HG03135 (cell line): ENCODE data around the gene HOXC6.
"Not testable (repeated sequence)": the region's sequence is repeated elsewhere in the genome, so short reads cannot be mapped to it uniquely, and the experiment has no call there.

ENCODE experiments used
- ATAC-seq: cut with Tn5 transposase; IDR thresholded peaks from one replicate; pipeline ENCODE4 v1.9.1; 2021; ENCODE audit warnings: mild to moderate bottlenecking, moderate library complexity; ENCODE audit not compliant: unreplicated experiment

The HOXC6 gene

DNA sequence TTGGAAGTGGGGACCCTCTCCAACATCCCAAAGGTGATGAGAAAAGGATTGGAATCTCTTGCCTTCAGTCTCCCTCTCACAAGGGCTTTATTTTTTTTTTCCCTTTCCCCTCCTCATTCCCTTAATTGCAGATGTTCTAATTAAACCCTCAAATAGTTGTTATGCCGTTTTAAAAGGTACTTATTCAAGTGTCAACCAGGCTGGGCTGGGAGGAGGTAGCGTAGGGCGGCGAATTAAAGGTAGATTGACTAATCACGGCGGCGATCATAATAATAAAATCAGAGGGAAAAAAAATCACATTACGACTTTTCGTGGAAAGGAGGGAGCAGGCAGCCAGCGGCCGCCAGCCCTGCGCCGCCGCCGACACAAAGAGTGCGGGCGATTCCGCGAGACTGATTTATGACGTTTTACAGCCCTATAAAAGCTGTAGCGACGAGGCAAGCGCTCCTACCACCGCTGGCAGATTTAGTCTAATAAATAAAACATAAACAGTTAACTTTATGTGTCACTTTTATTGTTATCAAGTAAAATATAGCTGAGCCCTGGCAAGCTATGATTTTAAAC, 23.7 kb downstream of the HOXC6 start:
- no peak for ATAC-seq

DNA sequence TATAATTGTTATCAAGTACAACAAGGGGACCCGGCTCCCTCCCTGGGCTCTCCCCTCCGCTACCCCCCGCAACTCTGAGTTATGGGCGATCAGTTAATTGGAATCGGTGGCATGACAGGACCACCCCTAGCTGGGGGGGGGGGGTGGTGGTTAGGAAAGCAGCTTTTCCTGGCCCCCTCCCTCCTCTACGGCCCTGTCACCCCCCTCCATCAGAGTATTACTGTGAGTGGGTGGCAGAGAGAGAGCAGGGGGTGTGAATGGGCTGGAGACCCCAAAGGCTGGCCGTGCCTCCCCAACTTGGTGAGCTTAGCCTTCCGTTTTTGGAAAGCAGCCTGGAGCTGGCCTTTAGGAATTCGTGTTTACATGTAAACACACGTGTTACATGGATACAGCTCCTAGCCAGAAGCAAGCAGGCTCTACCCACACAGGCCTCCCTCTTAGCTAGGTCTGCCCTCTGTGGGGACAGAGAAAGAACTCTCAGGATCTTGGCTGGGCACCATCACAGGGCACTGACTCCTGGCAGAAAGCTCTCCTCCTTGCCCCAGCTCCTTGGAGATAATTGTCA, 24.3 kb downstream of the HOXC6 start:
- no peak for ATAC-seq

DNA sequence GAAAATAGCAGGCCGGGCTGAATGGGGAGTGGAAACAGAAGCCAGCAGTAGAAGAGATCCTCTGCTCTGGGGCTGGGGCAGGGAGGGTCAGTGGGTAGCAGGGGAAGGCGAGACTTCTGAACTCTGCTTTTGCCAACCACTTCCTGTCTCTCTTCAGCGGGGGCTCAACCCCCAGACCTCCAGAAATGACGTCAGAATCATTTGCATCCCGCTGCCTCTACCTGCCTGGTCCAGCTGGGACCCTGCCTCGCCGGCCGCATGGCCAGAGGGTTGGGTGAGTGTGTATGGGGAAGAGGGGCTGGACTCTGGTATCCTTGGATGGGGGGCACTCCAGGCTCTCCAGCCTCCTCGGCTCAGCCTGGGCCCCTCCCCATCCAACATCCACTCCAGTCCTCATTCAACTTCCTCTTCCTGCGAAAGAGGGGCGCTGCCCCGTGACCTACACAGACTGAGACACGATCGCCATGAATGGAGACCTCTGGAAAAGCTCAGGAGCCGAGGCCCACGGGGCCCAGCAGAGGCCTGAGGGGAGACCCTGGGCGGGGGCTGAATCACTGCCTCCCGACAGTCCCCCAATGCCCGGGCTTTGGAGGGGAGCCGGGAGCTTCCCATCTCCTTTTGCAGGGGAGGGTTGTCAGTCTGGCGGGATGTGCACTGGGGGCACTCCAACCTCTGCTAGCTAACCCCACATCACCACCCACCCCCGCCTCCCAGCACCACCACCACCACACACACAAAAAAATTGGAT, 24.9 kb downstream of the HOXC6 start:
- peak; percentile 63 for ATAC-seq

DNA sequence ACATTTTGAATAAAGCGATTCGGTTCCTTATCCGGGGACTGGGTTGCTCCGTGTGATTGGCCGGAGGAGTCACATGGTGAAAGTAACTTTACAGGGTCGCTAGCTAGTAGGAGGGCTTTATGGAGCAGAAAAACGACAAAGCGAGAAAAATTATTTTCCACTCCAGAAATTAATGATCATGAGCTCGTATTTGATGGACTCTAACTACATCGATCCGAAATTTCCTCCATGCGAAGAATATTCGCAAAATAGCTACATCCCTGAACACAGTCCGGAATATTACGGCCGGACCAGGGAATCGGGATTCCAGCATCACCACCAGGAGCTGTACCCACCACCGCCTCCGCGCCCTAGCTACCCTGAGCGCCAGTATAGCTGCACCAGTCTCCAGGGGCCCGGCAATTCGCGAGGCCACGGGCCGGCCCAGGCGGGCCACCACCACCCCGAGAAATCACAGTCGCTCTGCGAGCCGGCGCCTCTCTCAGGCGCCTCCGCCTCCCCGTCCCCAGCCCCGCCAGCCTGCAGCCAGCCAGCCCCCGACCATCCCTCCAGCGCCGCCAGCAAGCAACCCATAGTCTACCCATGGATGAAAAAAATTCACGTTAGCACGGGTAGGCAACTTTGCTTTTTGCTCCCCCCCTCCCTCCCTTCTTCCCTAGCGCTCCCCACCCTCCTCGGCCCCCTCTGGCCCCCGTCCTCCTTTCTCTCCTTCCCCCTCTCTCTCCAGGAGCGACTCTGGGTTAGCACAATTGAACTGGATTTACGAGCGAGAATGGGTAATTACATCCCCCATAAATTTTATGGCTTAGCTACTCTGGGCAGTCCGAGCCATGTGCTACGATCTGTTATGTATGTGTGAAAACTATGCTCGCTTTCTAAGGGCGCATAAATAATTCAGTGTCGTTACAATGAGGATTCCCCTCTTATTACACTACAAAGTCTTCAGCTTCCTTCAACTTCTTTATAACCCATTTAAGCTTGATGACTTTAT, 25.8 kb downstream of the HOXC6 start, which contains the start of gene HOXC4:
TSS of gene HOXC4 (plus strand) at position 85 of the 991 bp plus-strand sequence. CDS start at position 173, 88 bp downstream.
- peak; percentile 31 for ATAC-seq

DNA sequence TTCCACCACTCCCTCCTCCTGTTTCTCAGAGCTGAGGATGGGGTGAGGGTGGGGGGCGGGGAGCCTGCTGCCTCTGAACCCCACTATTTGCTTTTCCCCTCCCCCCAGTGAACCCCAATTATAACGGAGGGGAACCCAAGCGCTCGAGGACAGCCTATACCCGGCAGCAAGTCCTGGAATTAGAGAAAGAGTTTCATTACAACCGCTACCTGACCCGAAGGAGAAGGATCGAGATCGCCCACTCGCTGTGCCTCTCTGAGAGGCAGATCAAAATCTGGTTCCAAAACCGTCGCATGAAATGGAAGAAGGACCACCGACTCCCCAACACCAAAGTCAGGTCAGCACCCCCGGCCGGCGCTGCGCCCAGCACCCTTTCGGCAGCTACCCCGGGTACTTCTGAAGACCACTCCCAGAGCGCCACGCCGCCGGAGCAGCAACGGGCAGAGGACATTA, 26.5 kb downstream of the HOXC6 start:
- ATAC-seq: no peak

DNA sequence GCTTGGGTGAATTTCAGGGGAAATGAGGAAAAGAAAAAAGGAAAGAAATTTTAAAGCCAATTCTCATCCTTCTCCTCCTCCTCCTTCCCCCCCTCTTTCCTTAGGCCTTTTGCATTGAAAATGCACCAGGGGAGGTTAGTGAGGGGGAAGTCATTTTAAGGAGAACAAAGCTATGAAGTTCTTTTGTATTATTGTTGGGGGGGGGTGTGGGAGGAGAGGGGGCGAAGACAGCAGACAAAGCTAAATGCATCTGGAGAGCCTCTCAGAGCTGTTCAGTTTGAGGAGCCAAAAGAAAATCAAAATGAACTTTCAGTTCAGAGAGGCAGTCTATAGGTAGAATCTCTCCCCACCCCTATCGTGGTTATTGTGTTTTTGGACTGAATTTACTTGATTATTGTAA, 27.3 kb downstream of the HOXC6 start:
- no peak for ATAC-seq

DNA sequence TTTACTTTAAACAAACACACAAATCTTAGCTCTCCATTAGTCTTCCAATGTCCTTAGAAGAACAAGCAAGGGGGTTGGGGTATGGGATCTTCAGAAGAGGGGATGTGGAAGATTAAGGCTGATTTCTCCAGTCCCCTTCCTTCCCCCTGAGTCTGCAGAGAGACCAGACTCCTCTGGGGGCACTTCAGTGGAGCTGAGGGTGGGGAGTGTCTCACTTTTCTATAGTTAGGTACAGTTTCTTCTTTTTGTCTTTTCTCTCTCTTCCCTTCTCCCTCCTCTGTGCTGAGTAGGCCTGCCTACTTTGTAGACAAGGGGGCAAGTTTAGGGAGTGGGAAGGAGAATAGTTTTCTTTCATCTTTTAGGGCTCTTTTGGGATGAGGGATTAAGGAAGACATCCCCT, 27.9 kb downstream of the HOXC6 start:
- no peak for ATAC-seq

DNA sequence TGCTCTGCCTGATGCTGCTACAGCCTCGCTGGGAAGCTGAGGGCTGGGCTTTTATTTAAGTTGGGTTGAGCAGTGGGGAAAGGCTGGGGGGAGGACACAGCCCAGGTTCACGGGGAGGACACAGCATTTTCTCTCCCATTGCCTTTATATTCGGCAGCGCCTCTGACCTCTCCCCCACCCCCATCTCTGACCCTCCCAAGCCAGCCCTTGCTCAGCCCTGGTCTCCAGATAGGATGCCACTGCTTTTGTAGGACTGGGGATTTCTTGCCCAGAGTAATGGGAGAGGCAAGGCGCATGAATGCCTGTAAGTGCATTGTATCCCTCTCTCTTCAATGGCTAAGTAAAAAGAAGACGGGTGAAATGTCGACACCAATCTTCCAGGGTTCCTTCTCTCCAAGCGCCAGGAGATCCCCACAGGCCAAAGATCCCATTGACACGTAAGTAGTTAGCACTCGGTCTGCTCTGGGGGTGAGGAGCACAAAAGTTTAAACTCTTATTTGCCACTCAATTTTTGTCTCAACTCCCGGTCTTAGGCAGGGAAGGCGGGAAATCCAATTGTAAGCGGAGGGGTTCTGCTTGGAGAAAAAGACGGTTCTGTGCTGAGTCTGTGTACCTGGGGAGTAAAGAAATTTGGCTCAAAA, 30.0 kb downstream of the HOXC6 start:
- ATAC-seq: no peak

DNA sequence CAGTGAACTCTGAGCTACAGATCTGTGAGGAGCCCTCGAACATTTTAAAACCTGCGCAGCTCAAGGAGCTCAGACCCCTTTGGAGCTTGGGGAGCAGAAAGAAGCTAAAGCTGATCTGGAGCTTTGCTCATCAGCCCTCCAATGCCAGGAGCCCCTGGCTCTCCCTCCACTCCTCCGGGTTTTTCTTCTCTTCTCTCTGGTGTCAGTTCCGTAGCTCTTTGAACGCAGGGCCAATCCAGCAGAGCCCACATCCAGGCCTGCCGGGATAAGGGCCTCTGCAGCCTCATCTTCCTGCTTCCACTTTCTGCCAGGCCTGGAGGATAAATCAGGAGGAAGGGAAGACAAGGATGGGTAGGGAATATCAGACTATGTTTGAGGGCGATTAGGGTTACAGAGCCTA, 31.4 kb downstream of the HOXC6 start:
- no peak for ATAC-seq

DNA sequence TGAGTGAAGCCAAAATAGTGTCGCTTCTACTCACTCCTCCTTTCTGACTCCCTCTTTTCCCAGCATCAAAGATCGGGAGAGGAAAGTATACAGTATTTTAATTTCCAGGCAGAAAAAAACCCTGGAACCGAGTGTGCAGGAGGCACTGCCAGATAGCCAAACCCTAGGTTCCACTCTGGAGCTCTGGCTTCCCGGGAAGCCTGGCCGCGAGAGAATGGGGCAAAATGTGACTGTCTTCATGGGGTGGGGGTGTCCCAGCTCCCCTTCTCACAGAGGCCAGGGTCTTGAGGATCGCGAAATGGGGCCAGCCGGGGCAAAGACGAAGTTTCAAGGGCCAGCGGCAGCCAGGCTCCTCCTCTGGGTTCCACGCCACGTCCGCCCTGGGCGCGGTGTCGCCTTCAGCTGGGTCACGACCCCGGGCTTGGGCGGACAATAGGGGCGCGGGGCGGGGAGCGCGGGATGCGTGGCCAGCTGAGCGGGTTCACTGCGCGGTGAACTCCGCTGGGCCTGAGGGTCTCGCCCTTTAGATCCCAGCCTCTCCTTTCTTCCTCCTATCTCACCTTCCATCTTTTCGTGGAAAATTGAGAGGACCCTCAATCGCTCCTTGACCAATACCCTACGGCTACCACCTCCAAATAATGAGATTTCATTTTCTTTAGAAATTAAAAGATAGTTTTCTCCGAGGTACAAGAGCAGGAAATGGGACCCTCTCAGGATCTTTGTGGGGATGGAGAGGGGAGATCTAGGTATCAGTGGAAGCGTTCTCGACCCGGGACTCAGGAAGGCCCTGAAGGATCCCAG, 32.1 kb downstream of the HOXC6 start:
- ATAC-seq: no peak

DNA sequence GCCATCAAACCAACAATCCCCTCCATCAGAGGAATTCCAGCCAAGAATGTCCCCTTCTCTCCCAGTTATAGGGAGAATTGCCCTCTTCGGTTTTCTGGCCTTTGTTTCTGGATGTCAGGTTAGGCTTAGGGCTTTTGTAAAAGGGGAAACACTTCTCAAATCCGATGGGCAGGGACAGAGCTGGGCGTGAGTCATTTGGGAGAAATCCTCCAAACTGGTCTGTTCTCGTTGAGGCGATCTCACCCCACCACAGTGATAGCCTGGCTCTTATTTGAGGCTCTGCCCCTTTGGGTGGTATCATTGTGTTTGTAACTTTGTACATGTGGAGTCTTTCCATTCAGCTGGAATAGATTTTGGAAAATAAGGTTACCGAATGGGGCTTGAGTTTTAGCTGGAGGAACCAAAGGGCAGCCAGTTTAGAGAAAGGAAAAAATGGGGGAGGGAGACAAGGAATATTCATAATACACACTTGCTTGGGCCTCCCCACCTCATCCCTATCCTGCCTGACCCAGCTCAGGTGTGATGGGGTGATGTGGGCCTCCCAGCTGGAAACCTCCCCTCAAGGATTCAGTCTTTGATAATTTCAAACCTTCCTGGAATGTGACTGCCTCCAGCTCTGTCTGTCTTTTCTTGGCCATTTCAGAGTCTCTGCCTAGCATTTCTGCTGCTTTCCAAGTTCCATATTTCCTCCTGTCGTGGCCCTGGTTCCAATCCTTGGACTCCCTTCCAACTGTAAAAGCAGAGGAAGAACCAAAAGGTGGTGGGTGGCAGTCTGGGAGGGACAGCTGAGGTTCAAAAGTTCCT, 32.9 kb downstream of the HOXC6 start:
- ATAC-seq: no peak

DNA sequence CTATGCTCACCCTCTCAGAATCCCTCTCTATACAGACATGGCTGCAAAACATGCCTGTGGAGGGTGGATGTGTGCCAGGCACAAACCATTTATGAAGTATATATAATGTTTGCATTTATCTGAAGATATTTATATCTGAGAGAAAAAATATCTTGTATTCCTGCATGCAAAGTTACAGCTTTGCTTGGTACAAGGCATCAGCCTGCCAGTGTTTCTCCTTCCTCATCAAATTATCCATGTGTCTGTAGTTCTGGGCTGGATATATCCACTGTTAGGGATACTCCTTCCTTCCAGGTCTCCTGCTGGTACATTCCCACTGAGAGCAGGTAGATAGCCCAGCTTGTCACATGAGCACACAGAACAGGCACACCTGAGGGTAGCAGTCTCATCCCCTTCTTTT, 37.4 kb downstream of the HOXC6 start:
- ATAC-seq: no peak

DNA sequence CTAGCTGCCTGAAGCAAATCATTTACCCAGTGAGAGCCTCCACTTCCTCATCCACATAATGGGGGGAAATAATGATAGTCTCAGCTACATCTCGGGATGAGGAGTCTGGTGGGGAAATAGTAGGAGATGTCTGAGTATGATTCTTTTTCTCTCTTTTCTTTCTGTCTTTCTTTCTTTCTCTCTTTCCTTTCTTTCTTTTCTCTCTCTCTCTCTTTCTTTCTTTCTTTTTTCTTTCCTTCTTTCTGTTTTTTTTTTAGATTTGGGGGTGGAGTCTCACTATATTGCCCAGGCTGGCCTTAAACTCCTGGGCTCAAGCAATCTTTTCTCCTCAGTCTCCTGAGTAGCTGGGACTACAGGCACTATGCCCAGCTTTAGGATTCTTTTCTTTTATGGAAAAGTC, 38.2 kb downstream of the HOXC6 start:
- no peak for ATAC-seq

DNA sequence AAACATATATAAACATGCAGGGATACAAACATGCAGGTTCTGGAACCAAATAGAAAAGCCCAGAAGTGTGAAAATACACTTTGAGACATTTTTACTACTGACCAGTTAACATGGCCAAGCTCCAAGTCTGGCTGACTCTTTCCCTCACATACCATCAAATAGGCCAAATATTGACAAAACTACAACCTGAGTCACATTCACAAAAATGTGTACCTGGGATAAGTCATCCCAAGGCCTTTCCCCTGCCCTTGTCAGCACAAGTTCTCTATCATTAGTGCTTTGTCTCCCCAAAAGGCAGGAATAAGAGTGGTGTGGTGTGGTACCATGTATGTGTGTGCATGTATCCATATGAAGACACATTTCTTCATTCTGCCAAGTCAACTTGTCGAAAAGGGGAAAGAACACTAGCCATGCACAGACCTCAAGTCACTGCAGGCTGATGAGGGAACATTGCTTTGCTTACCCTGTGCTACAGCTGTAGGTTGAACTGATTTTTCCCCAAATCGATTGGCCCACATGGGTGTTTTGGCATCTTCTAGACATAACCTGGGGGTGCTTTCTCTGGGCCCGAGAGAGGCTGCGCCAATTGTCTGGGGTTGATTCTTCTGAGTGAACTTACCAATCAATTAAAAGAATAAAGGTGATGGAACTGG, 40.3 kb downstream of the HOXC6 start:
- no peak for ATAC-seq

DNA sequence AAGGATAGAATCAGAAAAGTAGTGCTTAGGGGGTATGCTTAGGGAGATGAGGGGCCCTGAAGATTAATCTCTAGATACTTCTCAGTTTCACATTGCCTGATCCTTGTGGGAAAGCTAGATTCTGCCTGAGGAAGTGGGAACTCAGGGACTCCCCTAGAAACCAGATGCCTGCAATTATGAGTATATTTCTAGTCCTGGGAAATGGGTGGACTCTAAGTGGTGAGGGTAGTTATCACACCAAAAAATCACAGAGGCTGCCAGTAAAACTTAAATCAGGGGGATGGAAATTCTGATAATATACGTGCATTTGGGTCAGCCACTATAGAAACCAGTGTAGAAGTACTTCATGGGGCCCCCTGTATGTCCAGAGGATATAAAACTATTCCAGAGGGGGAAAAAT, 43.7 kb downstream of the HOXC6 start:
- no peak for ATAC-seq

DNA sequence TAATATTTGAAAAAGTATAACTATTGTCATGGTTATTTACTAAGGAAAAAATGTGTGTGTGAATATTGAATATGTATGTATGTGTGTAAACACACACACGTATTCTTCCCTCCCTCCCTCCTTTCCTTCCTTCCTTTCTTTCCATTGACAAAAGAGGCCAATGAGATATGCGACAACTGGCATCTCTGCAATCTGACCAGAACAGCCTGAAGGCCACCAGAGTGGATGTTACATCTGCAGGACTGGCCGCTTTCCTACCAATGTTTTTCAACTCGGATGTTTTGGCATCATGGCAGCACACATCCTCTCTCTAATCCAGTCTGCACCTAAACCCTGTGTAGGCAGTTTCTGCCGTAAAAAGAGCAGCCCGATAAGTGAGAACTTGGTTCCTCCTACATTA, 46.1 kb downstream of the HOXC6 start:
- ATAC-seq: no peak

DNA sequence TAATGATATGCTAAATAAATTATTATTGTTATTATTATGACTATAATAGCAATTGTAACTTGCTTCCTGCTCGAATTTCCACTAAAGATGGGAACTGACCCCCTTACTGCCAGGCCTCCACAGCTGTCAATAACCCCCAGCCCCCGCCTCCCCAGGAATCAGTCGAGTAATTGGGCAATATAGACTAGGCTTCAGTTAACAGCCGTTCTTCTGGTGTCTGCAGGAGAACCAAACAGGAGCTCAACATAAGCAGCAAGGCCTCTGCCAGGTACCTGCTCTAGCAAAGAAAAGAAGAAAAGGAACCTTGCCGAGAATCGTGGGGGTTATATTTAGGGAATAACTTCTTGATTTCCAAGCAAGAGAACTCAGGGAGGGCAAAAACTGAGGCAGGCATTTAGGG, 47.2 kb downstream of the HOXC6 start:
- ATAC-seq: no peak

DNA sequence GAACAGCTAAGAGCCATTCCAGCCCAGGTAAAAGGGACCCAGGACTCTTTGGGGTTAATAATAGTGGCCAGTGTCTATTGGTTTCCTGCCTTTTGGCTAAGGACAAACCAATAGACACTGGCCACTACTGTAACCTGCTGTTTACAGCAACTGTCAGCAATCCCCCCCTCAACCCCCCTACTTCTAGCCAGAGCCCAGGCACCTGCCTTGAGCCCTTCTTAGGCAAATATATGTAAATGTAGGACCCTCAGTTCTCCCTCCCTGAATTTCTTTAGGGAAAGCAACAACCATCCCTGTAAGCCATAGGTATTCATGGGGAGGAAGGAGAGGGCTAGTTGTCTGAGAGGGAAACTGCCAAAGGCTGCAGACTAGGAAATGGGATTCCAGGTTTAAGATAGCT, 47.7 kb downstream of the HOXC6 start:
- ATAC-seq: no peak

DNA sequence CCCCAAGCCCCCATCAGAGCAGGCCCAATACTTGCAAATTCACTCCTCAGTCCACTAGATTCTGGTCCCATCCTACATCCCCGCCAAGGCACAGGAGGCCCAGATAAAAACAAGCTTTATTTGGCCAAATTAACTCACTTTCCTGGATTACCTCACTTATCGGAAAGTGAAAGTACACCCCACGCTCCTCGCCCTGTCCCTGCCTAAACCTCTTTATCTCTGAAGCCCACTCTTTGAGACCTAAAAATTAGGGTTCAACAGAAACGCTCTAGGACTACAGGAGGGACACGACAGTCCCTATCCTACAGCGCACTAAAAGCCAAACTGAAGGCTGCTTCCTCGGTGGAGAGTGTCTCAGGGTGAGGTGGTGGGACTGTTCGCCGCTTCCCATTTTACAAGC, 49.6 kb downstream of the HOXC6 start:
- ATAC-seq: not testable (repeated sequence)
